NCI-H187 treated with DMSO at 0.1 percent for 48 hours (cell line): Measurements from ENCODE around the gene CLEC19A.

Source experiments
- DNase-seq: peaks from one replicate; lab custom pipeline; 2025; lab: John Stamatoyannopoulos, UW

CLEC19A gene

GRCh38 chr16:19328364-19328763 is 42.8 kb downstream of the CLEC19A start:
- DNase-seq, result no peak

GRCh38 chr16:19329932-19330331 is 44.4 kb downstream of the CLEC19A start:
- DNase-seq, result no peak

- DNase-seq, result no peak
These were observed 45.4 kb downstream of the CLEC19A start for GRCh38 chr16:19330841-19331397.

GRCh38 chr16:19331794-19332193 is 46.3 kb downstream of the CLEC19A start:
- no peak for DNase-seq

- no peak for DNase-seq
These were observed 52.8 kb downstream of the CLEC19A start for GRCh38 chr16:19338335-19338734.

GRCh38 chr16:19344224-19344801 is 58.8 kb downstream of the CLEC19A start:
- DNase-seq, result peak; percentile 55

- no peak for DNase-seq
These were observed 59.4 kb downstream of the CLEC19A start for GRCh38 chr16:19344980-19345379.

GRCh38 chr16:19346335-19346922 is 60.9 kb downstream of the CLEC19A start:
- no peak for DNase-seq

- no peak for DNase-seq
These were observed 62.6 kb downstream of the CLEC19A start for GRCh38 chr16:19348125-19348524.

- no peak for DNase-seq
These were observed 63.2 kb downstream of the CLEC19A start for GRCh38 chr16:19348578-19349315.

GRCh38 chr16:19354371-19354770 is 68.8 kb downstream of the CLEC19A start:
- DNase-seq, result no peak

GRCh38 chr16:19356024-19356952 is 70.8 kb downstream of the CLEC19A start:
- DNase-seq, result no peak

- no peak for DNase-seq
These were observed 74.0 kb downstream of the CLEC19A start for GRCh38 chr16:19359556-19359955.
